AG04450 (cell line): ENCODE results near the gene ARHGAP42. TPM values are rescaled to one million over a fixed set of nuclear protein-coding genes. Genes with fewer than 3 reads are reported as not detected.

Experiments
- CTCF ChIA-PET: fragments of 300-600, 350-600 bp; formaldehyde crosslinking; extraction: SDS; loops from one replicate; lab custom pipeline; 2022; ENCODE audit warnings: antibody characterized with exemption, inconsistent platforms; lab: Charles Lee
- POLR2A ChIA-PET: fragments of 350-600 bp; formaldehyde crosslinking; extraction: SDS; loops from one replicate; lab custom pipeline; 2021; ENCODE audit warnings: antibody characterized with exemption, inconsistent platforms; lab: Yijun Ruan, JAX
- DNase-seq: peaks from one replicate; pipeline ENCODE4 v3.0.0-alpha.2; 2011; ENCODE audit warnings: low read depth, low spot score
- H3K27ac ChIP-seq: one replicate; pipeline ENCODE4 v1.5.1; 2012; ENCODE audit warnings: low read depth, low read length, control low read depth
- H3K27me3 ChIP-seq: one replicate; pipeline ENCODE4 v1.6.0; 2012; ENCODE audit warnings: low read length; ENCODE audit not compliant: control insufficient read depth, insufficient read depth
- H3K4me3 ChIP-seq: 2 replicates; pipeline ENCODE4 v1.5.1; 2011; ENCODE audit warnings: mild to moderate bottlenecking, low read depth, low read length, control low read depth
- H3K9me3 ChIP-seq: 2 replicates; pipeline ENCODE4 v1.5.1; 2012; ENCODE audit warnings: low read length; ENCODE audit not compliant: control insufficient read depth, insufficient read depth
- CTCF ChIP-seq: IDR thresholded peaks from 2 replicates; pipeline ENCODE4 v1.5.1; 2011; ENCODE audit warnings: low read depth, low read length, control low read depth, inconsistent platforms
- polyA minus RNA-seq: library from RNA; depleted of rRNA, polyadenylated mRNA; stranded (reverse); fragments of >200 nt; gene quantifications from 2 replicates; pipeline ENCODE4 v1.2.3, GENCODE V29; 2011; rRNA and poly(A)+ RNA removed
- polyA plus RNA-seq: library from polyadenylated mRNA; depleted of rRNA; stranded (reverse); fragments of >200 nt; gene quantifications from 2 replicates; pipeline ENCODE4 v1.2.3, GENCODE V29; 2011; rRNA removed

Gene ARHGAP42
- polyA plus RNA-seq (7.1 and 9.0 TPM in 2 replicates), polyA minus RNA-seq (17.9 and 23.2 TPM in 2 replicates)

DNA sequence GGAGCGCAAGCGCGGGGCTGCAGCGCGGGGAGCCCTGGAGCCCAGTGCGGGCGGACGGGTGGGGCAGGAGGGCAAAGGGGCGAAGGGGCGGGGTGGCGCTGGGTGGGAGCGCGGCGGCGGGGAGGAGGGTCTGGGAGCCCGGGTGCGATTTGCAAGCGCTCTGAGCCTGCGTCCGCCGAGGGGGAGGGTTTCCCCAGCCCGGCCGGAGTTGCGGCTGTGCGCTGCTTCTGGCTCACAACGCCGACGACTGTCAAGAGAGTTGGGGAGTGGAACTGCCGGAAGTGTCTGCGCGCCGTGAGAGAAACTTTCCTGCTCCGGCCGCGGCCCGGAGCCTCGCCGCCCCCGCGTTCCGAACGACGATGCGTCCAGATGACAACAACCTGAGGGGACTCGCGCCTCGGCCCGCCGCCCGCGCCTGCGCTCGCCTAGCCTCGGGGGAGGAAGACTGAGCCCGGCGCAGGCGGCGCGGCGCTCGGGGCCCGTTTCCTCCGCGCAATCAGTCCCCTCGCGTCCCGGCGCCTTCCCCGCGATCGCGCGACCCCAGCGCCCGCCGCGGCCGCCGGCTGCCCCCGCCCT is at the start of gene ARHGAP42:
Gene ARHGAP42 (plus strand): TSS at position 235 of the 576 bp plus-strand sequence. CDS start 391 bp downstream, outside the sequence.
- H3K9me3 ChIP-seq: no peaks in the 10 kb centered on the region; the same call in 1 of the 2 replicates
- CTCF ChIA-PET: interaction anchor here (0.6 to 3.0 kb wide), 41 partner anchors 8 to 252 kb away, joined by 3 to 29 read pairs (median 4); no protein-coding TSS in a partner anchor
- H3K4me3 ChIP-seq: peak within 1 kb of the TSS; percentile 79
- TF ChIP-seq CTCF: no peak
- POLR2A ChIA-PET: interaction anchor here (0.6 to 1.2 kb wide), 4 partner anchors 12 to 1452 kb away, joined by 3 to 4 read pairs (median 4); no protein-coding TSS in a partner anchor
- H3K27me3 ChIP-seq: no peaks in the 10 kb centered on the region
- peak within 1 kb of the TSS; percentile 68 for H3K27ac ChIP-seq
- no peak for DNase-seq

DNA sequence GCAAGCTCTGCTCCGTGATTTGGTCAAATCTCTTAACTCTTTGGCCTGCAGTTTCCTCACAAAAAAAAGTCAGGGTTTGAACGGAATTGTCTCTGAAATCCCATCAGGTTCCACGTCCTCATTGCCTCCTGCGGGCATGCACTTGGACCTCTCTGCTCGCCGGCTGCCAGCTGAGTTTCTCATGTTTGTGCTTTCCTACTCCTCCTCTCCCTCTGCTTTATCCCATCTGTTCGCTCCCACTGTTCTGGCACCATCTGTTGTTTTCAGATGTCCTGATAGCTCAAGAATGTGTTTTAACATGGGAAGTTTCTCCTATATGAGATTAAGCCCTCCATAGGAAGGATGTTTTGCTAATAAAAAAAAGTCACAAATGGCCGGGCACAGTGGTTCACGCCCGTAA is 49.4 kb upstream of the ARHGAP42 start:
- no peak for TF ChIP-seq CTCF
- no peak overlapping the region for H3K27ac ChIP-seq
- no peak for DNase-seq
- no peaks in the 10 kb centered on the region for H3K9me3 ChIP-seq
- no peak overlapping the region for H3K4me3 ChIP-seq
- ChIA-PET CTCF (interaction anchor here (0.8 to 0.9 kb wide), 2 partner anchors 44 to 61 kb away, joined by 3 read pairs; no protein-coding TSS in a partner anchor), POLR2A (no interaction called here)
- H3K27me3 ChIP-seq: no peaks in the 10 kb centered on the region

DNA sequence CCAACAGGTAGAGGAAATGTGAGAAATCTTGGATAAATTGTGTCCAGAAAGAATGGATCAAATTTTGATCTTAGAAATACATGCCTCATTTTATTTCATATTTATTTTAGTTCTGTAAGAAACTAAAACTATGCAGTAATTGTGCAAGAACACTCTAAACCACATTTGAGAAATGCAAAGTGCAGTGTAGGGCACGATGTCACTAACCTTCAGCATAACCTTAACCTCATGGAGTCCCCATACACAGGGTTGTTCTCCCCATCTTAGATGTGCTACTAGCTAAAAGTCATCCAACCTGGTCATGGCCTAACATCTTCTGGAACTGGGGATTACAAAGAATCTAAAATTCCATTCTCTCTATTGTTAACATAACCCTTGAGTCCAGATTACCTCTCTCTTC is 48.4 kb upstream of the ARHGAP42 start:
- Histone ChIP-seq H3K27me3 (no peaks in the 10 kb centered on the region), H3K27ac (peak overlapping the region; percentile 52), H3K4me3 (no peak overlapping the region), H3K9me3 (no peaks in the 10 kb centered on the region)
- no peak for DNase-seq
- ChIA-PET CTCF (interaction anchor here (1.2 kb wide), 1 partner anchor 64 kb away, joined by 4 read pairs; no protein-coding TSS in a partner anchor), POLR2A (interaction anchor here (0.5 to 1.4 kb wide), 2 partner anchors 112 to 114 kb away, joined by 3 to 4 read pairs; no protein-coding TSS in a partner anchor)
- TF ChIP-seq CTCF: no peak

GRCh38 chr11:100639140-100639539 is 47.9 kb upstream of the ARHGAP42 start:
- Histone ChIP-seq H3K27me3 (no peaks in the 10 kb centered on the region), H3K9me3 (no peaks in the 10 kb centered on the region), H3K4me3 (no peak overlapping the region), H3K27ac (peak overlapping the region; percentile 81)
- peak; percentile 51 for DNase-seq
- POLR2A ChIA-PET: interaction anchor here (0.5 to 1.4 kb wide), 3 partner anchors 49 to 114 kb away, joined by 3 to 4 read pairs (median 3); no protein-coding TSS in a partner anchor
- CTCF ChIA-PET: interaction anchor here (0.6 to 2.2 kb wide), 3 partner anchors 44 to 292 kb away, joined by 3 to 8 read pairs (median 4); no protein-coding TSS in a partner anchor
- no peak for TF ChIP-seq CTCF

DNA sequence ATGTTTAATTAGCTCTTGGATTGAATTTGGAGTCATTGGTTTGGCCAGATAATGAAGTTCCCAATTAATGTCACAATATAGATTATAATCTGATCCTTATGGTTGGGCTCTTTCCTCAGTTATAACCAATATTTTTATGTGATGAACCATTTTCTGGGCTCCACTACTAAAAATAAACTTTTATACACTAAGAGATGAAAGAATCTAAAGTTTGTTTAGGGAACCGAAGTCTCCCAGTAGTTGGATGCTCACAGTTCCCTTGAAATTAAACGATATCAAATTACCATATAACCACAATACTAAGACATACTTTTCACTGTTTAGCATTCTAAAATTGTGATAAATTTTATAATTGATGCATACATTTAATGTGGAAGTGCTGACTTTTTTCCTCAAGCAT is 47.0 kb upstream of the ARHGAP42 start:
- no peaks in the 10 kb centered on the region for H3K27me3 ChIP-seq
- ChIA-PET POLR2A (interaction anchor here (1.2 kb wide), 1 partner anchor 48 kb away, joined by 3 read pairs; no protein-coding TSS in a partner anchor), CTCF (interaction anchor here (0.6 to 2.2 kb wide), 3 partner anchors 43 to 291 kb away, joined by 3 to 8 read pairs (median 4); no protein-coding TSS in a partner anchor)
- no peak for TF ChIP-seq CTCF
- no peak overlapping the region for H3K27ac ChIP-seq
- no peaks in the 10 kb centered on the region for H3K9me3 ChIP-seq
- H3K4me3 ChIP-seq: no peak overlapping the region
- no peak for DNase-seq
